Lower leg skin (tissue), 4 donors: ENCODE results near the gene CPS1. TPM values are rescaled to one million over a fixed set of nuclear protein-coding genes. Genes with fewer than 3 reads are reported as not detected.

Experiments used
- DNase-seq, 2 donors: peaks; one replicate each; pipeline ENCODE4 v3.0.0-alpha.2; 2019; ENCODE audit warnings: low spot score in 2 of 2
- H3K4me3 ChIP-seq: fragments of 200-600 bp; sonication (generic); 2 replicates; pipeline ENCODE4 v1.5.1; 2017; ENCODE audit warnings: mild to moderate bottlenecking, low read depth; ENCODE audit not compliant: poor library complexity, severe bottlenecking
- CTCF ChIP-seq, 3 donors: fragments of 450-650 bp; IDR thresholded peaks; one replicate each; pipeline ENCODE4 v1.5.1; 2016; ENCODE audit warnings: antibody characterized with exemption in 3 of 3, mild to moderate bottlenecking in 3 of 3, moderate library complexity in 2 of 3
- POLR2A ChIP-seq, 2 donors: fragments of 450-650 bp; IDR thresholded peaks; one replicate each; pipeline ENCODE4 v1.6.1; 2016 to 2017; ENCODE audit warnings: antibody characterized with exemption in 2 of 2, mild to moderate bottlenecking in 1 of 2, moderate library complexity in 1 of 2
- WGBS, 2 donors: methylation state at CpG; one replicate each; pipeline ENCODE4 v1.1.5; 2018; 5-methylcytosine and 5-hydroxymethylcytosine counted together
- intact Hi-C: fragments of 100-400 bp; cut with DNase I; formaldehyde crosslinking; loops from one replicate; pipeline ENCODE4 v1.15.0; 2023; ENCODE audit warnings: low total_unique reads
- total RNA-seq, 4 donors: library from RNA; depleted of rRNA; stranded (reverse); fragments of >200 nt; gene quantifications; one replicate each; pipeline ENCODE4 v1.1.0, GENCODE V29; 2016

Gene CPS1
- total RNA-seq, 4 donors from 2014 or later, result 2.6 to 6.7 (median 5.3) TPM

- no peak for TF ChIP-seq CTCF (IDR thresholded peaks at IDR 0.05)
- no peak for TF ChIP-seq POLR2A (IDR thresholded peaks at IDR 0.05)
- no peak for DNase-seq
- WGBS, 2 donors, result 46 to 51% methylated on average over 5 of the region's 5 CpGs
- intact Hi-C loops, result no loop called here
- no peak overlapping the region for H3K4me3 ChIP-seq
Observed at GRCh38 chr2:210630873-210631560, 74.6 kb downstream of the CPS1 start.

- TF ChIP-seq POLR2A (IDR thresholded peaks at IDR 0.05), result no peak
- TF ChIP-seq CTCF (IDR thresholded peaks at IDR 0.05), result no peak
Observed at GRCh38 chr2:210633699-210634098, 77.3 kb downstream of the CPS1 start.

GRCh38 chr2:210635257-210635656, 78.9 kb downstream of the CPS1 start:
- intact Hi-C loops, result no loop called here
- 94 to 100% methylated on average over 1 of the region's 1 CpG for WGBS, 2 donors
- no peak for TF ChIP-seq POLR2A (IDR thresholded peaks at IDR 0.05)
- TF ChIP-seq CTCF (IDR thresholded peaks at IDR 0.05), result no peak
- no peak for DNase-seq
- no peak overlapping the region for H3K4me3 ChIP-seq

More at GRCh38 chr2:210633699-210634098, 77.3 kb downstream of the CPS1 start:
- DNase-seq, result no peak
- intact Hi-C loops, result no loop called here
- 91 to 93% methylated on average over 4 of the region's 4 CpGs for WGBS, 2 donors
- H3K4me3 ChIP-seq, result no peak overlapping the region

GRCh38 chr2:210642333-210642732, 85.9 kb downstream of the CPS1 start:
- intact Hi-C loops, result no loop called here
- 83 to 89% methylated on average over 4 of the region's 4 CpGs for WGBS, 2 donors
- no peak for TF ChIP-seq POLR2A (IDR thresholded peaks at IDR 0.05)
- no peak for TF ChIP-seq CTCF (IDR thresholded peaks at IDR 0.05)
- no peak for DNase-seq
- H3K4me3 ChIP-seq, result no peak overlapping the region

- no peak overlapping the region for H3K4me3 ChIP-seq
- TF ChIP-seq CTCF (IDR thresholded peaks at IDR 0.05), result no peak
- no peak for TF ChIP-seq POLR2A (IDR thresholded peaks at IDR 0.05)
- intact Hi-C loops, result no loop called here
- DNase-seq, result no peak
Observed at GRCh38 chr2:210647151-210647550, 90.8 kb downstream of the CPS1 start.

- no peak overlapping the region for H3K4me3 ChIP-seq
- DNase-seq, result no peak
- WGBS, 2 donors, result 78 to 85% methylated on average over 1 of the region's 1 CpG
- TF ChIP-seq POLR2A (IDR thresholded peaks at IDR 0.05) (no peak), CTCF (IDR thresholded peaks at IDR 0.05) (no peak)
- intact Hi-C loops, result no loop called here
Observed at GRCh38 chr2:210654091-210654490, 97.7 kb downstream of the CPS1 start.
